ENCODE data around the gene CEP131. TPM values are rescaled to one million over a fixed set of nuclear protein-coding genes. Genes with fewer than 3 reads are reported as not detected.

CEP131 gene
- total RNA-seq, 2 donors from 2014 or later = 23.2 to 28.0 TPM

- Mint-ChIP-seq H3K9me3 (no peaks in the 10 kb centered on the region), H3K27me3 (ENCODE audit: insufficient read depth) (no peaks in the 10 kb centered on the region), H3K27ac (no peak overlapping the region), H3K4me3 (no peak overlapping the region), H3K4me1 (no peaks in the 10 kb centered on the region), H3K36me3 (ENCODE audit: low read depth) (peaks cover 3% of the 10 kb centered on the region)
- 95% methylated on average over 5 to 10 of the region's 10 CpGs for WGBS, 2 experiments (ENCODE audit: insufficient coverage in 1 of 2, insufficient read length in 1 of 2)
- Histone ChIP-seq H3K4me3 (ENCODE audit: low read length) (no peak overlapping the region), H3K9me3 (ENCODE audit: control insufficient read depth, low read length) (no peaks in the 10 kb centered on the region), H3K36me3 (ENCODE audit: control insufficient read depth, insufficient read depth, low read length) (no peaks in the 10 kb centered on the region), H3K27ac (ENCODE audit: low read depth, low read length) (no peak overlapping the region), H3K4me1 (ENCODE audit: control insufficient read depth, insufficient read depth, low read length) (no peaks in the 10 kb centered on the region), H3K27me3 (ENCODE audit: control insufficient read depth, insufficient read depth, low read length, poor library complexity, severe bottlenecking) (no peaks in the 10 kb centered on the region), H3K9ac (ENCODE audit: extremely low read depth, low read length, poor library complexity, severe bottlenecking) (no peak overlapping the region)
- DNase-seq = no peak
- no peak for TF ChIP-seq CTCF (conservative IDR thresholded peaks at IDR 0.05)
Measured at GRCh38 chr17:81210466-81210865, 12.3 kb downstream of the CEP131 start.

DNA sequence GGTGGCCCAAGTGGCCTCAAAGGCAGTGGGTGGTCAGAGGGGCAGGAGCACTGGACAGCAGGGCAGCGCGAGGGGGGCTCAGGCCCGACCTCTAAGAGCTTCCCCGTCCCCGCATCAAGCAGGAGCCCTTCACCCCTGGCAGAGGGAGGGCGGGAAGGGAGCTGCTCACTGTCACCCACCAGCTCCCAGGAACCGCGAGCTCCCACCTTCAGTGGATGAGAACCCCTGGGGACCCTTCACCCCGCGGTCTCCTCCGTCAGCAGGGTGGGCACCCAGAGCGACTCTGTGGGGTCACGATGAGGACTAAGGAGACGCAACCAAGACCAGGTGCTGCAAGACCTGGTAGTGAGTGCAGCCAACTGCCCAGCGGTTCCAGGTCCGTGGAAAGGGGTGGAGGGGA lies 13.6 kb downstream of the CEP131 start:
- no peak overlapping the region for H3K27ac Mint-ChIP-seq
- DNase-seq = no peak
- no peaks in the 10 kb centered on the region for H3K27me3 Mint-ChIP-seq (ENCODE audit: insufficient read depth)
- H3K36me3 ChIP-seq (ENCODE audit: control insufficient read depth, insufficient read depth, low read length) = no peaks in the 10 kb centered on the region
- no peaks in the 10 kb centered on the region for H3K9me3 Mint-ChIP-seq
- H3K4me1 Mint-ChIP-seq = no peaks in the 10 kb centered on the region
- H3K9ac ChIP-seq (ENCODE audit: extremely low read depth, low read length, poor library complexity, severe bottlenecking) = no peak overlapping the region
- H3K27me3 ChIP-seq (ENCODE audit: control insufficient read depth, insufficient read depth, low read length, poor library complexity, severe bottlenecking) = no peaks in the 10 kb centered on the region
- no peak for TF ChIP-seq CTCF (conservative IDR thresholded peaks at IDR 0.05)
- no peaks in the 10 kb centered on the region for H3K4me1 ChIP-seq (ENCODE audit: control insufficient read depth, insufficient read depth, low read length)
- H3K4me3 ChIP-seq (ENCODE audit: low read length) = no peak overlapping the region
- 96 to 97% methylated on average over 12 to 16 of the region's 16 CpGs for WGBS, 2 experiments (ENCODE audit: insufficient coverage in 1 of 2, insufficient read length in 1 of 2)
- peaks cover 3% of the 10 kb centered on the region for H3K36me3 Mint-ChIP-seq (ENCODE audit: low read depth)
- no peak overlapping the region for H3K27ac ChIP-seq (ENCODE audit: low read depth, low read length)
- no peaks in the 10 kb centered on the region for H3K9me3 ChIP-seq (ENCODE audit: control insufficient read depth, low read length)
- no peak overlapping the region for H3K4me3 Mint-ChIP-seq

GRCh38 chr17:81208651-81209050 lies 14.1 kb downstream of the CEP131 start:
- DNase-seq = no peak
- no peak overlapping the region for H3K4me3 ChIP-seq (ENCODE audit: low read length)
- no peaks in the 10 kb centered on the region for H3K27me3 ChIP-seq (ENCODE audit: control insufficient read depth, insufficient read depth, low read length, poor library complexity, severe bottlenecking)
- Mint-ChIP-seq H3K36me3 (ENCODE audit: low read depth) (peaks cover 3% of the 10 kb centered on the region), H3K27ac (no peak overlapping the region), H3K4me1 (no peaks in the 10 kb centered on the region), H3K4me3 (no peak overlapping the region), H3K27me3 (ENCODE audit: insufficient read depth) (no peaks in the 10 kb centered on the region), H3K9me3 (no peaks in the 10 kb centered on the region)
- no peak for TF ChIP-seq CTCF (conservative IDR thresholded peaks at IDR 0.05)
- no peaks in the 10 kb centered on the region for H3K36me3 ChIP-seq (ENCODE audit: control insufficient read depth, insufficient read depth, low read length)
- no peaks in the 10 kb centered on the region for H3K4me1 ChIP-seq (ENCODE audit: control insufficient read depth, insufficient read depth, low read length)
- no peak overlapping the region for H3K9ac ChIP-seq (ENCODE audit: extremely low read depth, low read length, poor library complexity, severe bottlenecking)
- no peak overlapping the region for H3K27ac ChIP-seq (ENCODE audit: low read depth, low read length)
- no peaks in the 10 kb centered on the region for H3K9me3 ChIP-seq (ENCODE audit: control insufficient read depth, low read length)
- 95 to 100% methylated on average over 4 to 10 of the region's 10 CpGs for WGBS, 2 experiments (ENCODE audit: insufficient coverage in 1 of 2, insufficient read length in 1 of 2)
